Measurements from ENCODE around the gene SLC49A3.

Gene SLC49A3

DNA sequence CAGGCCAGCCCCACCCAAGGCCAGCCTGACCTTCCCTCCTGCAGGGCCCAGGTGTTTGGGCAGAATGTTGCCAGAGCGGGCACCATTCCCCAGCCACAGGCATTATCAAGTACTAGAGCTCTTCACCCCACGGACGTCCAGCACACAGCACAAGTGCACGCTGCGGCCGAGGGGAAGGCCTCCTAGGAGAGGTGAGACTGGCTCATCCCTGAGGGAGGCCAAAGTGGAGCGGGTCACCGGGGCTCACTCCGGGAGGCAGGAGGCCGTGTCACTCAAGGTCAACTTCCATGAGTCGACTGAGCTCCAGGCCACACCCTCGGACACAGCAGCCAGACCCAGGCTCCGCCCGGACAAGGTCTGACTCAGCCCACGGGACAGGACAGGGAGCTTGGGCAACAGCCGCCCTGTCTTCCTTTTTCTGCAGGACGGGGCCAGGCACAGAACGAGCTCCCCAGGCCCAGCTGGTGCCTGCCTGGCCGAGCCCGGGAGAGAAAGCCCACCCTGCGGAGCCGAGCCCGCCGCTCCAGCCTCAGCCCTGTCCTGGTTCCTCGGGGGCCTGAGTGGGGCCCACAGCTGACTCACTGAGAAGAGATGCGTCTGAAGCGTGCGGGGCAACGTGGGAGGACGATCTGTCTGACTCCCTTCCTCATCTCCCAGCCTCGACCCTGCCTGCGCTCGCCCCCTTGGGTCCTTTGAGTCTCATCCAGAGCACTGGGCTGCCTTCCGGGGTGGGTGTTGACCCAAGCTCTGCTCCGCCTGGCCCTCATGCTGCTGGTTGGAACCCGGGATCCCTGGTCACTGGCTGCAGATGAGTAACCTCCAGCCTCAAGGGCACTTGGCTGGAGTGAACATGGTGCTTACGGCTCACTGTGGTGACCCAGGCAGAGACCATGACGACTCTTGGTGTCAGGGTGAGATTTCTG, 1.6 kb downstream of the SLC49A3 start:
- peak; percentile 92 for DNase-seq (ENCODE audit: low read depth)
- TF ChIP-seq CTCF (conservative IDR thresholded peaks at IDR 0.05; ENCODE audit: low read depth, low read length), result no peak

DNA sequence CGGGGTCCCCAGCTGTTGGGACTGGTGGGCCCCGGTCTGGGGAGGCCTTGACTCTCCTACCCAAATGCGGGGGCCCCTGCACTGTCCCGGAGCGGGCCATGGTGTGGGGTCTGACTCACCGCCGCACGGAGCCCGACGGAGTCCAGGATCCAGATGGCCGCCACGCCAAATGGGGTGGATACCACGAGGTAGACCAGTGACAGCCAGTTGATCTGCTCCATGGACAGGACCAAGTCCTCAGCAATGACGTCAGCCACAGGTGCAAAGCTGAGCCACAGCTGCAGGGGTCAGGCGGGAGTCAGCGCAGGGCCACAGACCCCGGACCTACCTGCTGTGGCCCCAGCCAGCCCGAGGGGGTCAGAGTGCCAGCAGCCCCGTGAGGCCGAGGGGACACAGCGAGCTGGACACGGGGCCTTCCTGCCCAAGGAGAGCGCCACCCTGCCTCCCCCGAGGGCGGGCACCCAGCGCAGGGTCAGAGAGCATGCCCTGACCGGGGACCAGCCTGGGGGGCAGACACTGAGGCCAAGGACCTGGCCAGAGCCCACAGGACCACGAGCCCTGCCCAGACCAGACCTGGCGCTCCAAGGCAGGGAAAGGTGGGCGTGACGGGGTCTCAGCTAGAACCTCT, 2.4 kb downstream of the SLC49A3 start:
- TF ChIP-seq CTCF (conservative IDR thresholded peaks at IDR 0.05; ENCODE audit: low read depth, low read length), result no peak
- no peak for DNase-seq (ENCODE audit: low read depth)
- no peak overlapping the region for H3K4me3 ChIP-seq (ENCODE audit: low read depth, low read length)

More for the DNA sequence above, 1.6 kb downstream of the SLC49A3 start:
- H3K4me3 ChIP-seq (ENCODE audit: low read depth, low read length), result peak overlapping the region; percentile 29

DNA sequence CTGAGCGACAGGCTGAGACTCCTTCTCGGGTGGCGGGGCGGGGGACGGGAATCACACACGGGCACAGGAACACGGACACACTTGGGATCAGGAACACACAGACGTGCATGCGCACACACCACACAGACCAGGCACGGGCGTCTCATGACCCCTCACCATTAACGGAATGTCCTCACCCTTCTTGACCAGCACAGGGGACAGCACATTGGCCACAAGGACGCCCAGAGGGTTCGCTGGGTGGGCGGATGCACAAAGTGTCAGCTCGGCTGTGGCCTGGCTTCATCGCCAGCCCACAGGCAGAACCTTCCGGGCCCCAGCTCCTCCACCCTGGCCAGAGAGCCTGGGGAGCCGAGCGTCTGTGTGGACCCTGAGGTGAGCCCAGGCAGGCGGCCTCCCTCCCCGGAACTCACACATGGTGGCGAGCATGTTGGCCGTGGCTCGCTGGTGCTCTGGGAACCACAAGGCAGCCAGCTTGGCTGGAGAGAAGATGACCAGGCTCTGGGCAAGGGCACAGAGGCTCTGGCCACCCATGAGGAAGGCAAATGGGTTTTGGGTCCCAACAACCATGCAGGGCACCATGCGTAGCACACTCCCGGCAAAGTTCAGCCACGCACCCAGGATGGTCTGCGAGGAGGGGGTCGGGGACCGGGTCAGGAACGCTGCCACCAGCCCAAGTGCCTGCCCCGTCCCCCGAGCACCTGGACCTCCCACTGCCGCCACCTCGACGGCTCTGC, 3.1 kb downstream of the SLC49A3 start:
- DNase-seq (ENCODE audit: low read depth), result no peak
- TF ChIP-seq CTCF (conservative IDR thresholded peaks at IDR 0.05; ENCODE audit: low read depth, low read length), result no peak
- H3K4me3 ChIP-seq (ENCODE audit: low read depth, low read length), result no peak overlapping the region

DNA sequence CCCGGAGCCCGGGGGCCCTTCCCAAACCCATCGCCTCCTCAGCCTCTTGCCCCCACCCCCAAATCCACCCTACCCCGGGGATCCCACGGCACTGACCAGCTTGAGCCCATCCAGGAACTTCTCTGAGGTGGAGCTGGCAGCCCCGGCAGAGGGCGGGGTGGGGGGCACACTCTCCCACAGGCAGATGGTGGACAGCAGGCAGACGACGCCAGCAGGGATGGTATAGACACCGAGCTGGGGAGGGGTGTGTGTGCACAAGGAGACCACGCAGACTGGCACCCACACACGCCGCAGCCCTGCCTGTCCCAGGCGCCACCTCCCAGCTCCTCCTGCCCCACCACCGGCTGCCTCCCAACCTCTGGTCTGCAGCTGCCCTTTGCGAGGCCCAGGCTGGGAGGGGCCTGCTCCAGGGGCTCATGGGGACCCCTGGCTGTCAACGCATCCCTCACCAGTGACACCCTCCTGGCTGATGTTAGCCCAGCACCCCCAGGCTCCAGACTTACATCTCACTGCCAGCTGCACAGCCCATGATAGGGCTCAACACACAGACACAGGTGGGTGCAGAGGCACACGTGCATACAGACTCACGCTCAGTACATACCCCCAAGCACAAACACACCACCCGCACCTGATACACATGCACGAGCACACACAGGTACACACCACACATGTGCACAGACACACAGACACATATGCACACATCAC, 4.2 kb downstream of the SLC49A3 start:
- no peak overlapping the region for H3K4me3 ChIP-seq (ENCODE audit: low read depth, low read length)
- no peak for DNase-seq (ENCODE audit: low read depth)
- no peak for TF ChIP-seq CTCF (conservative IDR thresholded peaks at IDR 0.05; ENCODE audit: low read depth, low read length)

DNA sequence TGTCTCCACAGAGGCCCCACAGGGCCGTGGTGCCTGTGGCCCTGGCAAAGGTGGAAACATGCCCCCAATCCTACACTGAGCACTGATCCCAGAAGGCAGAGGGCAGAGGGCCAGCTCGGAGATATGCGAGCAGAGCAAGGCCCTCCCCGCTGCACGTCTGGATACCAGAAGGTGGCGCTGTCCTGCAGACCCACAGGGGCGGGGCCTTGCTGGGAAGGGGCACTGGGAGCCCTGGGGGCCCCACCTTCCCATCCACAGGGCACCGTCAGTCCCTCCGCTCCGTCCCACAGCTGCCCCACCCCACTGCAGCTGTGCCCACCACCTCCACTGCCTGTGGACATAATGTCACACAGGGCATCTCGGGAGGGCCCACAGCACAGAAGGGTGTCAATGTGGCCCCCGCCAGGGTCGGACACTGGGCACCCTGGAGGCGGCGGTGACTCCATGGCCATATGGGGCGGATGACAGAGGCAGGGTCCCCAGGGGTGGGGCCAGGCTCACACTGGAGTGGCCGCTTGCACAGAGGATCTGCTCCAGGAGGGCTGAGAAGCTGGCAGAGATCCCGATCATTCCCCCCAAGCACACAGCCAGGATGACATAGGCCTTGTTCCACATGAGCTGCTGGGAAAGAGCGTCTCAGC, 4.8 kb downstream of the SLC49A3 start:
- no peak overlapping the region for H3K4me3 ChIP-seq (ENCODE audit: low read depth, low read length)
- peak; percentile 84 for TF ChIP-seq CTCF (conservative IDR thresholded peaks at IDR 0.05; ENCODE audit: low read depth, low read length)
- peak; percentile 82 for DNase-seq (ENCODE audit: low read depth)

GRCh38 chr4:683247-683897, 5.6 kb downstream of the SLC49A3 start:
- no peak overlapping the region for H3K4me3 ChIP-seq (ENCODE audit: low read depth, low read length)
- DNase-seq (ENCODE audit: low read depth), result no peak
- TF ChIP-seq CTCF (conservative IDR thresholded peaks at IDR 0.05; ENCODE audit: low read depth, low read length), result no peak

Measured in choroid plexus epithelial cell (primary cell).